ENCODE data around the gene COL18A1. TPM values are rescaled to one million over a fixed set of nuclear protein-coding genes. Genes with fewer than 3 reads are reported as not detected.

The COL18A1 gene
- total and polyA plus RNA-seq, 5 experiments from 2014 or later: 1.5 to 22.2 (median 9.9) TPM

- POLR2A ChIA-PET: no interaction called here
- Mint-ChIP-seq H3K27ac (no peak overlapping the region), H3K36me3 (no peaks in the 10 kb centered on the region), H3K4me3 (no peak overlapping the region), H3K9me3 (no peaks in the 10 kb centered on the region), H3K4me1 (peaks cover 0 to 5% (median 0%) of the 10 kb centered on the region in 4 donors), H3K27me3 (no peaks in the 10 kb centered on the region)
- no peak for DNase-seq
- ATAC-seq: no peak
These were observed 85.2 kb downstream of the COL18A1 start for GRCh38 chr21:45490049-45490731.

DNA sequence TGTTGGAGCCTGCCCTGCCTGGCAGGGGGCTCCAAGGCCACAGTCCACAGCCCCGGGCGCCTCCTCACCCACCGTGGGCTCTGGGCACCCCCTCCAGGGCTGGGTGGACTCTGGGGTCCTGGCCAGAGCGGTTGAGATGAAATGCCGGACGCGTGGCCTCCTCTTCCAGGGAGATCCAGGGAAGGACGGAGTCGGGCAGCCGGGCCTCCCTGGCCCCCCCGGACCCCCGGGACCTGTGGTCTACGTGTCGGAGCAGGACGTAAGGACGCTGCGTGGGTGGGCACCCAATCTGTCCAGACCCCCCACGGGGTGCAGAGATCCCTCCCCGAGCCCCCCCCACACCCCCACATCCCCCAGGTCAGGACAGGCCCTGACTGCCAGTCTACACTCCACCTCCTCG is 86.1 kb downstream of the COL18A1 start:
- Mint-ChIP-seq H3K36me3 (no peaks in the 10 kb centered on the region), H3K27me3 (no peaks in the 10 kb centered on the region), H3K4me1 (peaks cover 0 to 5% (median 0%) of the 10 kb centered on the region in 4 donors), H3K4me3 (no peak overlapping the region), H3K9me3 (no peaks in the 10 kb centered on the region), H3K27ac (no peak overlapping the region)
- POLR2A ChIA-PET: no interaction called here
- ATAC-seq (no peak), DNase-seq (no peak)

DNA sequence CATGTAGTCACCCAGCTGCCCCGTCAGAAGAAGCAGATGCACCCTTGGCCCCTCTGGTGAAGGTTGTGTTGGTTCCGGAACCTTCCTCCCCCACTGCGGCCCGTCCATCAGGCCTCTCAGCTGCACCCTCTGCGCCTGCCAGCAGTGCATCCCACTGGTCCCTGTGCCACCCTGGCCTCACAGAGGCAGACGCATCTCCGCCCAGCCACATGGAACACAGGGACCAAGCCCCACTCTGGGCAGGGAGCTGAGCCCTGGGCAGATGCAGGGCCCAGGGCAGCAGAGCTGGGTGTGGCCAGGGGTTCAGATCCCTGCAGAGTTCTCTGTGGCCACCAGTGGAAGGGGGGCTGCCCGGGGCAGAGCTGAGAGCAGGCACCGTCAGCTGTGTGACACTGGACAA is 86.7 kb downstream of the COL18A1 start:
- no peak for ATAC-seq
- POLR2A ChIA-PET: no interaction called here

GRCh38 chr21:45492765-45493164 is 87.8 kb downstream of the COL18A1 start:
- Mint-ChIP-seq H3K27me3 (no peaks in the 10 kb centered on the region), H3K9me3 (no peaks in the 10 kb centered on the region), H3K27ac (peak overlapping the region in 1 of 10 donors; percentile 29), H3K4me1 (no peaks in the 10 kb centered on the region), H3K36me3 (no peaks in the 10 kb centered on the region), H3K4me3 (no peak overlapping the region)
- DNase-seq (no peak), ATAC-seq (no peak)
- POLR2A ChIA-PET: interaction anchor here (1.0 to 1.2 kb wide), 3 partner anchors 10 to 20 kb away, joined by 3 to 7 read pairs (median 3); no protein-coding TSS in a partner anchor

More for the DNA sequence above, 86.7 kb downstream of the COL18A1 start:
- DNase-seq: no peak
- no peaks in the 10 kb centered on the region for H3K36me3 Mint-ChIP-seq
- H3K9me3 Mint-ChIP-seq: no peaks in the 10 kb centered on the region
- peaks cover 0 to under 1% (median 0%) of the 10 kb centered on the region in 4 donors for H3K4me1 Mint-ChIP-seq
- no peak overlapping the region for H3K4me3 Mint-ChIP-seq
- H3K27ac Mint-ChIP-seq: peak overlapping the region in 1 of 10 donors; percentile 16
- H3K27me3 Mint-ChIP-seq: no peaks in the 10 kb centered on the region

GRCh38 chr21:45493401-45494001 is 88.5 kb downstream of the COL18A1 start:
- no peak overlapping the region for H3K4me3 Mint-ChIP-seq
- no peaks in the 10 kb centered on the region for H3K27me3 Mint-ChIP-seq
- H3K27ac Mint-ChIP-seq: no peak overlapping the region
- no peak for DNase-seq
- POLR2A ChIA-PET: interaction anchor here (1.0 to 1.2 kb wide), 2 partner anchors 10 to 14 kb away, joined by 3 to 7 read pairs; no protein-coding TSS in a partner anchor
- ATAC-seq: no peak
- no peaks in the 10 kb centered on the region for H3K9me3 Mint-ChIP-seq
- no peaks in the 10 kb centered on the region for H3K4me1 Mint-ChIP-seq
- no peaks in the 10 kb centered on the region for H3K36me3 Mint-ChIP-seq

DNA sequence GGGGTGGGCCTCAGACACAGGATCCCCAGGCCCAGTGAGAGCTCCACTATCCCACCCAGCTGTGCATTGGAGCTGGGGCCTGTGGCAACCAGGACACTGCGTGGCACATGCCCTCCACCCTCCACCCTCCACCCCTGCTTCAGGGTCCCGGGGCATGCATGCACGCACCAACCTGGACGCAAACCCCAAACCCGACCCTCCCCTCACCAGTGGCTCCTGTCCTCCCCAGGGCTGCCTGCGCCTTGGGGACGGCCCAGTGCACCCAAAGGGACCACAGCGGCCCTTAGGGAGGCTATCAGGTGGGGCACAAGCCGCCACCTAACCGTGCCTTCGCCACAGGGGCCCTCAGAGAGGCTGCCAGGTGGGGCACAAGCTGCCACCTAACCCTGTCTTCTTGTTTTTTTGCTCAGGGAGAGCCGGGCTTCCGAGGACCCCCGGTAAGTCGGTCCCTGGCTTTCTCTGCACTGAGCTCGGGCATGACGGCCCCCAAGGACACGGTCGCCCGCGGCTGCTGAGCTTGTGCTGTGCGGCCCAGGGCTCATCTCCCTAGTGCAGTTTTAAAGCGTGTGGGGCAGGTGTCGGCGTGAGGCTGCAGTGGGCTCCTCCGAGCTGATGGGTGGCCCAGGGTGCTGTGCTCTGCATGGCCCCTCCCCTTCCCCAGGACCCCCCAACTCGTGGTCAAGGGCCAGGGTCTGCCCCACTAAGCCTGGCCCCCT is 89.3 kb downstream of the COL18A1 start:
- no peak overlapping the region for H3K27ac Mint-ChIP-seq
- ATAC-seq (no peak), DNase-seq (peak in 1 of 10 donors; percentile 21)
- peaks cover 0 to 7% (median 3%) of the 10 kb centered on the region in 4 donors for H3K4me1 Mint-ChIP-seq
- POLR2A ChIA-PET: no interaction called here
- H3K4me3 Mint-ChIP-seq: no peak overlapping the region
- peaks cover 0 to 5% (median 2%) of the 10 kb centered on the region in 3 donors for H3K36me3 Mint-ChIP-seq
- no peaks in the 10 kb centered on the region for H3K9me3 Mint-ChIP-seq
- no peaks in the 10 kb centered on the region for H3K27me3 Mint-ChIP-seq

GRCh38 chr21:45494851-45495680 is 90.1 kb downstream of the COL18A1 start:
- Mint-ChIP-seq H3K27me3 (no peaks in the 10 kb centered on the region), H3K4me1 (peaks cover 0 to 15% (median 9%) of the 10 kb centered on the region in 4 donors), H3K4me3 (no peak overlapping the region), H3K27ac (peak overlapping the region in 1 of 10 donors; percentile 40), H3K9me3 (no peaks in the 10 kb centered on the region), H3K36me3 (peaks cover 0 to 5% (median 2%) of the 10 kb centered on the region in 3 donors)
- POLR2A ChIA-PET: no interaction called here
- no peak for ATAC-seq
- peak in 1 of 10 donors; percentile 58 for DNase-seq

- POLR2A ChIA-PET: no interaction called here
- peak in 1 of 10 donors; percentile 35 for DNase-seq
These were observed 91.4 kb downstream of the COL18A1 start for GRCh38 chr21:45496151-45496967.

DNA sequence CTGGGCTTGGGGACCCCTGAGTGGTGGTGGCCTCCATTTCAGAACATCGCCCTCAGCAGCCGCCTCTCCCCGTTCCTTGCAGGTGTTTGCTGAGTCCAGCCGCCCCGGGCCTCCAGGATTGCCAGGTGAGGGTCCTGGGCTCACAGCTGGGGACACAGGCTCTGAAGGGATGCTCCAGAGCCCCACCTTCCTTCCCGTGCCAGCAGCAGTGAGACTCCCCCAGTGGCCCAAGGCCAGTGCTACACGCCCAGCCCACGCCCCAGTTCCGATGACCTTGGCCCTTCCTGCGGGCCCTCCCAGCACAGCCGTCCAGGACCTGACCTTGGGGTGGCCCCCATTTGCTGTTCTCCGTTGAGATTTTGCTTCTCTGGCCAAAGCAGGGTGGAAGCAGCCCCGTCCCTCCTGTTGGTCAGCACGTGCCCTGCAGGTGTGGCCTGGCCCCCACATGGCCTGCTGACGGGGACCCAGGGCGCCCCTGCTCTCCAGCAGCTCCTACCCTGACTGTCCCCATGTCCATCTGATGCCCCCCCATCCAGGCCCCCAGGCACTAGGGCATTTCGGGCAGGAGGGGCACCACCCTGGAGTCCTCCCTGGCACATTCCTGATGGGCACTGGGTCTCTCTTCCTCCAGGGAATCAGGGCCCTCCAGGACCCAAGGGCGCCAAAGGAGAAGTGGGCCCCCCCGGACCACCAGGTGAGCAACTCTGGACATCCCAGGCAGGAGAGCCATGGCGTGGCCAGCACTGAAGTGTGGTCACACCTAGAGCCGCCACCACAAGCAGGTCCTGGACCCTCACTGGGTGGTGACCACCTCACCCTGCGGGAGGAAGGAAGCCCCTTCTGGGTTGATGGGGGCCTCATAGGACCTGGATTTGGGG is 92.2 kb downstream of the COL18A1 start:
- peak in 1 of 10 donors; percentile 50 for DNase-seq
- Mint-ChIP-seq H3K36me3 (peaks cover 0 to 5% (median 2%) of the 10 kb centered on the region in 3 donors), H3K4me1 (peaks cover 0 to 15% (median 10%) of the 10 kb centered on the region in 4 donors), H3K27me3 (no peaks in the 10 kb centered on the region), H3K4me3 (no peak overlapping the region), H3K27ac (no peak overlapping the region), H3K9me3 (no peaks in the 10 kb centered on the region)
- POLR2A ChIA-PET: no interaction called here
- ATAC-seq: no peak

More at GRCh38 chr21:45496151-45496967, 91.4 kb downstream of the COL18A1 start:
- H3K36me3 Mint-ChIP-seq: peaks cover 0 to 5% (median 2%) of the 10 kb centered on the region in 3 donors
- H3K27me3 Mint-ChIP-seq: no peaks in the 10 kb centered on the region
- peaks cover 0 to 15% (median 10%) of the 10 kb centered on the region in 4 donors for H3K4me1 Mint-ChIP-seq
- ATAC-seq: no peak
- no peak overlapping the region for H3K27ac Mint-ChIP-seq
- H3K9me3 Mint-ChIP-seq: no peaks in the 10 kb centered on the region
- H3K4me3 Mint-ChIP-seq: no peak overlapping the region

DNA sequence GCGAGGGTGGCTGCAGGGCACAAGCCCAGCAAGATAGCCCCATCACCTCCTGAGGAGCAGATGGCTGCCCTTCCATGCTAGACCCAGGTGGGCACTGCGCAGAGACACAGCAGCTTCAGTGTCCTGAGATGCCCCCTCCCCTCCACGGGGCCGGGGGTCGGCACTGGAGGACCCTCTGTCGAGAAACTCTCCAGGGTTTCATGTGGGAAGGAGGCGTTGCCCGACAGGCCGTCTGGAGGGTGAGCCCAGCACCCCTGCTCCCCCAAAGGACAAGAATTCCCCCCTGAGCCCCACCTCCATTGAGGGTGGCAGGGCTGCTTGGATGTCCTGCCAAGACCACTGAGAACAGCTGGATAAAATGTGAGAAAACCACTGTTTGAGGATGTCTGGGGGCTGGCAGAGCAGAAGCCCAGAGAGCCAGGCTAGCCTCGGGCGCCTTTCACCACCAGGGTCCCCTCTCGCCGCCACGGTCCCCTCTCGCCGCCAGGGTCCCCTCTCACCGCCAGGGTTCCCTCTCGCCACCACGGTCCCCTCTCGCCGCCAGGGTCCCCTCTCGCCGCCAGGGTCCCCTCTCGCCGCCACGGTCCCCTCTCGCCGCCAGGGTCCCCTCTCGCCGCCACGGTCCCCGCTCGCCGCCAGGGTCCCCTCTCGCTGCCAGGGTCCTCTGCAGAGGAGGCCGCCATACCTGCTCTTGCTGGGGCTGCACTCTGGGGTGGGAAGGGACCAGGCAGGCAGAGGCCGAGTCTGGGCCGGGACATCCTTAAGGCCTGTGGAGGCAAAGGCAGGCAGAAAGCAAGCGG is 93.1 kb downstream of the COL18A1 start:
- H3K36me3 Mint-ChIP-seq: peaks cover 0 to 5% (median 2%) of the 10 kb centered on the region in 3 donors
- ATAC-seq: no peak
- H3K4me1 Mint-ChIP-seq: peaks cover 0 to 15% (median 10%) of the 10 kb centered on the region in 4 donors
- H3K27ac Mint-ChIP-seq: no peak overlapping the region
- POLR2A ChIA-PET: no interaction called here
- H3K9me3 Mint-ChIP-seq: peaks cover 0 to 2% (median 0%) of the 10 kb centered on the region in 9 donors
- H3K4me3 Mint-ChIP-seq: no peak overlapping the region
- peak in 1 of 10 donors; percentile 21 for DNase-seq
- H3K27me3 Mint-ChIP-seq: no peaks in the 10 kb centered on the region
